MCF 10A (cell line): ENCODE results near the gene PTPRH. TPM values are rescaled to one million over a fixed set of nuclear protein-coding genes. Genes with fewer than 3 reads are reported as not detected.

Experiments used
- BruUV-seq: library from RNA; stranded (reverse); fragments of 400-500 nt; replicated peaks from 2 replicates; lab custom pipeline; 2021; lab: Mats Ljungman, UMichigan
- CTCF ChIA-PET: fragments of 300-600 bp; sonication (Branson Sonifier 250); formaldehyde crosslinking; extraction: SDS; loops from one replicate; lab custom pipeline; 2021; ENCODE audit warnings: antibody characterized with exemption, inconsistent platforms; lab: Yijun Ruan, JAX
- POLR2A ChIA-PET: fragments of 300-600, 350-650 bp; sonication (Branson Sonifier 250); formaldehyde crosslinking; extraction: SDS; loops from one replicate; lab custom pipeline; 2020; ENCODE audit warnings: antibody characterized with exemption, inconsistent platforms; lab: Yijun Ruan, JAX
- DNase-seq: peaks from one replicate; pipeline ENCODE4 v3.0.0-alpha.2; 2018; ENCODE audit not compliant: unreplicated experiment
- H3K27ac Mint-ChIP-seq: one replicate; pipeline ENCODE4 v1.8.0; 2022; ENCODE audit warnings: mild to moderate bottlenecking, low read depth, mixed read lengths; ENCODE audit not compliant: unreplicated experiment
- H3K27me3 Mint-ChIP-seq: one replicate; pipeline ENCODE4 v1.8.0; 2022; ENCODE audit warnings: mixed read lengths; ENCODE audit not compliant: insufficient read depth, unreplicated experiment
- H3K36me3 Mint-ChIP-seq: one replicate; pipeline ENCODE4 v1.8.0; 2022; ENCODE audit warnings: mild to moderate bottlenecking, moderate library complexity, mixed read lengths; ENCODE audit not compliant: insufficient read depth, unreplicated experiment
- H3K4me1 Mint-ChIP-seq: one replicate; pipeline ENCODE4 v1.8.0; 2022; ENCODE audit warnings: mixed read lengths; ENCODE audit not compliant: insufficient read depth, unreplicated experiment
- H3K4me3 Mint-ChIP-seq: one replicate; pipeline ENCODE4 v1.8.0; 2022; ENCODE audit warnings: mild to moderate bottlenecking, moderate library complexity, mixed read lengths; ENCODE audit not compliant: unreplicated experiment
- H3K9me3 Mint-ChIP-seq: one replicate; pipeline ENCODE4 v1.8.0; 2022; ENCODE audit warnings: mixed read lengths; ENCODE audit not compliant: unreplicated experiment
- intact Hi-C: fragments of 100-400 bp; cut with micrococcal nuclease; formaldehyde crosslinking; loops from 2 replicates; pipeline ENCODE4 v1.14.1; 2022
- total RNA-seq: library from RNA; stranded (reverse); gene quantifications from 2 replicates; pipeline ENCODE4 v1.2.3, GENCODE V29; 2022
- TF ChIP-seq, protein P1 (sequence below): fragments of 200-600 bp; IDR thresholded peaks from one replicate; pipeline ENCODE4 v1.8.0; 2022; ENCODE audit warnings: antibody characterized with exemption, mild to moderate bottlenecking; ENCODE audit not compliant: unreplicated experiment

The PTPRH gene
- total RNA-seq, 1 experiment from 2014 or later: 0.56 TPM

DNA sequence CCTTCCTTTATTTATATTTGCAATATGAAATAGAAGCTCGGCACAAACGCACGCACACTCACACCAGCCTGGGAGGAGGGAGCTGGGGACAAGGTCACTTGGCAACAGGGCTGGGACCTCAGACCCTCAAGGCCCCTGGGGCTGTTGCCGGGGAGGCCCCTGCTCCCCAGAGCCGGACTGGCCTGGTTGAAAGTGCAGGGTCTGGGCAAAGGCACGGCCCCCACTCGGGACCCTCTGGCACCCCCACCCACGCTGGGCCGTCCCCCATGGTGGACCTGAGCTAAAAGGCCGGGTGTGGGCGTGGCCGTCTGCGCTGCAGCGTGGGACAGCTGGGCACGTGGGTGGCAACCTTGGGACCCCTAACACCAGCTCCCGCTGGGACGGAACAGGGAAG lies 20.5 kb upstream of the PTPRH start:
- intact Hi-C loops: no loop called here
- no peaks in the 10 kb centered on the region for H3K27me3 Mint-ChIP-seq
- TF ChIP-seq, protein P1, sequence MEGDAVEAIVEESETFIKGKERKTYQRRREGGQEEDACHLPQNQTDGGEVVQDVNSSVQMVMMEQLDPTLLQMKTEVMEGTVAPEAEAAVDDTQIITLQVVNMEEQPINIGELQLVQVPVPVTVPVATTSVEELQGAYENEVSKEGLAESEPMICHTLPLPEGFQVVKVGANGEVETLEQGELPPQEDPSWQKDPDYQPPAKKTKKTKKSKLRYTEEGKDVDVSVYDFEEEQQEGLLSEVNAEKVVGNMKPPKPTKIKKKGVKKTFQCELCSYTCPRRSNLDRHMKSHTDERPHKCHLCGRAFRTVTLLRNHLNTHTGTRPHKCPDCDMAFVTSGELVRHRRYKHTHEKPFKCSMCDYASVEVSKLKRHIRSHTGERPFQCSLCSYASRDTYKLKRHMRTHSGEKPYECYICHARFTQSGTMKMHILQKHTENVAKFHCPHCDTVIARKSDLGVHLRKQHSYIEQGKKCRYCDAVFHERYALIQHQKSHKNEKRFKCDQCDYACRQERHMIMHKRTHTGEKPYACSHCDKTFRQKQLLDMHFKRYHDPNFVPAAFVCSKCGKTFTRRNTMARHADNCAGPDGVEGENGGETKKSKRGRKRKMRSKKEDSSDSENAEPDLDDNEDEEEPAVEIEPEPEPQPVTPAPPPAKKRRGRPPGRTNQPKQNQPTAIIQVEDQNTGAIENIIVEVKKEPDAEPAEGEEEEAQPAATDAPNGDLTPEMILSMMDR: no peak
- H3K27ac Mint-ChIP-seq: no peak overlapping the region
- BruUV-seq: TSS peak; percentile 90
- no peaks in the 10 kb centered on the region for H3K9me3 Mint-ChIP-seq
- ChIA-PET POLR2A (no interaction called here), CTCF (interaction anchor here (0.6 kb wide), 1 partner anchor 16 kb away, joined by 3 read pairs; no protein-coding TSS in a partner anchor)
- no peaks in the 10 kb centered on the region for H3K4me1 Mint-ChIP-seq
- peaks cover 54% of the 10 kb centered on the region for H3K36me3 Mint-ChIP-seq
- no peak overlapping the region for H3K4me3 Mint-ChIP-seq
- no peak for DNase-seq

DNA sequence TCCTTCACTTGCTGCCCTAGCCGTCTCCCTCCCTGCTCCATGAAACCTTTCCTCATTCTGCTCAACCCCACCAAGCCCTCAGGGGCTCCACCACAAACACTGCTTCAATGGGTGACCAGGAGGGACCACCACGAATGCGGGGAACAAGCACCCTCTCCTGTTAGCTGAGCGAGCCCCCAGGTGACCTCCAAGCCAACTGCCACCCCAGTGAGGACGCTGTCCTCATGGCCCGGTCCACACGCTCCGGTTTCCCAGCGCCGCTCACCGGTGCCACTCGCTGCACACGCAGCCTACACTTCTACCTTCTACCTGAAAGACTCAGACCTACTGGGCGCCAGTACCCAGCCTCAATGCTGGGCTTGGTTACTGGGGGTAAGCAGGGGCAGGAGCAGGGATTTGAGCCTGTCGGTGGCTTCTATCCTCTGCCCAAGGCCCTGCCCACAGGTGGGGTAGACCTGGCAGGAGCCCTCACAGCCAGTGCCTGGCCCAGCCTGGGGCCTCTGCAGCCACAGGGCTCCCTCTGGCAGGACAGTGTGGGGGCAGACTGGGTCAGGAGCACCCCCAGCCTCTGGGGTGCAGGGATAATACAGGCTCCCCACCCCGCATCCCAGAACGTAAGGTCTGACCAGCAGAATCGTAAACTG lies 20.0 kb upstream of the PTPRH start:
- H3K27ac Mint-ChIP-seq: no peak overlapping the region
- intact Hi-C loops: no loop called here
- no peaks in the 10 kb centered on the region for H3K4me1 Mint-ChIP-seq
- H3K9me3 Mint-ChIP-seq: no peaks in the 10 kb centered on the region
- no TSS peak for BruUV-seq
- DNase-seq: no peak
- H3K27me3 Mint-ChIP-seq: no peaks in the 10 kb centered on the region
- no peak overlapping the region for H3K4me3 Mint-ChIP-seq
- peaks cover 49% of the 10 kb centered on the region for H3K36me3 Mint-ChIP-seq
- POLR2A ChIA-PET: no interaction called here
- CTCF ChIA-PET: interaction anchor here (0.6 kb wide), 1 partner anchor 17 kb away, joined by 3 read pairs; no protein-coding TSS in a partner anchor
- TF ChIP-seq, protein P1: no peak

DNA sequence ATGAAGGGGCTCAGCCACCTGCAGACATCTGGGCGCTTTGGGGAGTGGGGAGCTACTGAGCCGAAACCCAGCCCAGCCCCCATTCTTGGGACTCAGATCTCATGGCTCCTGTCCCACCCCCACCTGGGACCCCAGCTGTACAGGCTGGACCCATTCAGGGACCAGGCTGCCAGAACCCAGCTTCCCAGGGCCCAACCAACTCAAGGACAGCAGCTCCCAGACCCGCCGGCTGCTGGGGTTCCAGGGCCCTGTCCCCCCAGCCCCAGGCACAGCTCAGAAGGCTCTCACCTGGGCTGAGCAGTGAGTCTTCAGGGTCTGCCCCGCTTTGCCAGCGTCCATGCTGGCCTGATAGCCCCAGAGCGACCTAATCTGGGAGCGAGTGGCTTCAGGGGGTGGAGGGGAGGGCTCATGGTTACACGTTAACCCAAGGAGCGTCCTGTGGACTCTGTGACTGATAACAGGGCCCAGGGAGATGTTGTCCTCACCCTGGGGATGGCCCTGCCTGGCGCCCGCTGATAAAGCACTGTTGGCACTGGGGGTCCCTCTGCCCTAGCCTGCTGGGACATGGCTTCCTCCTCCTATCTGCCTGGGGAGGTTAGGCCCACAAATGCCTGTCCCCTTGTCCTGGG lies 19.2 kb upstream of the PTPRH start, which contains the start of gene TMEM86B:
TSS of gene TMEM86B (minus strand) at position 361 of the 629 bp plus-strand sequence. CDS start at position 339, 22 bp downstream.
- POLR2A ChIA-PET: interaction anchor here (1.0 kb wide), 1 partner anchor 22 kb away, joined by 3 read pairs; no protein-coding TSS in a partner anchor
- CTCF ChIA-PET: interaction anchor here (0.6 kb wide), 2 partner anchors 36 to 87 kb away, joined by 3 read pairs; no protein-coding TSS in a partner anchor
- intact Hi-C loops: no loop called here
- no peak for DNase-seq
- H3K4me3 Mint-ChIP-seq: no peak within 1 kb of the TSS
- no peak within 1 kb of the TSS for H3K27ac Mint-ChIP-seq
- H3K36me3 Mint-ChIP-seq: peaks cover 42% of the 10 kb centered on the region
- TF ChIP-seq, protein P1: no peak
- no peaks in the 10 kb centered on the region for H3K27me3 Mint-ChIP-seq
- H3K9me3 Mint-ChIP-seq: no peaks in the 10 kb centered on the region
- no peaks in the 10 kb centered on the region for H3K4me1 Mint-ChIP-seq
- no TSS peak for BruUV-seq

DNA sequence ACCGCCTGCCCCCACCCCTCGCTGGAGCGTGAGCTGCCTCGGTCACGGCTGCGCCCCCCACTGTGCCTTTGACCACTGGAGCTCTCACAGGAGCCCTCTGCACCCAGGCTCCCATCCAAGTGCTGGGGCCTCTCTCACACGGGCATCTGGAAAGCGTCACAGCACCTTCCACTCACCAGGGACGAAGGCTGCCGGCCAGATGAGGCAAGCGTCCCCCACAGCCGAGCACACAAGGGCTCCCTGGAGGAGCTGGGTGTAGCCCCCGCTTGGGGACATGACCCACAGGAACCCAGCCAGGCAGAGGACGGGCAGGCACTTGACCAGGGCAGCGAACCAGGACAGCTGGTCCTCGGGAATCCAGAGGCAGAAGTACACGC lies 18.7 kb upstream of the PTPRH start:
- no TSS peak for BruUV-seq
- Mint-ChIP-seq H3K4me1 (no peaks in the 10 kb centered on the region), H3K4me3 (no peak overlapping the region), H3K27ac (no peak overlapping the region), H3K27me3 (no peaks in the 10 kb centered on the region), H3K36me3 (peaks cover 40% of the 10 kb centered on the region), H3K9me3 (no peaks in the 10 kb centered on the region)
- POLR2A ChIA-PET: interaction anchor here (0.6 to 1.0 kb wide), 2 partner anchors 23 to 32 kb away, joined by 3 read pairs; no protein-coding TSS in a partner anchor
- intact Hi-C loops: no loop called here
- CTCF ChIA-PET: interaction anchor here (0.6 kb wide), 1 partner anchor 35 kb away, joined by 3 read pairs; no protein-coding TSS in a partner anchor
- TF ChIP-seq, protein P1: no peak
- DNase-seq: no peak
